ENCODE data around the gene DCLRE1B. TPM values are rescaled to one million over a fixed set of nuclear protein-coding genes. Genes with fewer than 3 reads are reported as not detected.

DCLRE1B gene
- total RNA-seq, 1 donor from 2014 or later, result 2.6 TPM

DNA sequence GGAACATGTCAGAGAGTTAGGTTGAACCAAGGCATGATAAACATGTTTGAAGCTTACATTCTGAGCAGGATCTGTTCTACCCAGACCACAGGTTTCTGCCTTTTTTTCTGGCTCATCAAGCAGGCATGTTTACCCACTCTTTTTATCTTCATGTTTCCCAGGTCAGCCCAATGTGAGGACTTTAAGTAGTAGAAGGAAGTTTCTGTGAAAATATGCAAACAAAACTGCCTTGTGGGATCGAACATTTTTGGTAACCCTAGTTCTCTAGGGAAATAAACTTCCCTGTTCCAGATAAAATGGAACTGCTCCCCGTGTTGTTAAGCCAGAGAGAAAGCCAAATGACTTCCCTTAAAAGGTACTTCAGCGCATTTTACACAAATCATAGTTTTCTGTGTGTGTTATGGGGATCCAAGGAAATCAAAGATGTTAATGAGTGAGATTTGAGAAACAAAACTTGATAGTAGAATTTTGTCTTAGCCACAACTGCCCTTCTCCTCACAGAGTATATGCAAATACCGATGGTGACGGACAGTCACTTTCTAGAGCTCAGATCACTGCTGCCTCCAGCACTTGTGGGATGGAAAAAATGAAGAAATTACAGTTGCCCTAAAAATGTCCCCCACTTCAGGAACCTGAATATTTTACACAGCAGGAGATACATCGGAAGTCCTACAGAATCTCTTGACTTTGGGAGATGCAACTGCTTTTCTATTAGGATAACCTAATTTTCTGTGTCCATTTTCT is 23.2 kb downstream of the DCLRE1B start:
- DNase-seq, result peak; percentile 66

DNA sequence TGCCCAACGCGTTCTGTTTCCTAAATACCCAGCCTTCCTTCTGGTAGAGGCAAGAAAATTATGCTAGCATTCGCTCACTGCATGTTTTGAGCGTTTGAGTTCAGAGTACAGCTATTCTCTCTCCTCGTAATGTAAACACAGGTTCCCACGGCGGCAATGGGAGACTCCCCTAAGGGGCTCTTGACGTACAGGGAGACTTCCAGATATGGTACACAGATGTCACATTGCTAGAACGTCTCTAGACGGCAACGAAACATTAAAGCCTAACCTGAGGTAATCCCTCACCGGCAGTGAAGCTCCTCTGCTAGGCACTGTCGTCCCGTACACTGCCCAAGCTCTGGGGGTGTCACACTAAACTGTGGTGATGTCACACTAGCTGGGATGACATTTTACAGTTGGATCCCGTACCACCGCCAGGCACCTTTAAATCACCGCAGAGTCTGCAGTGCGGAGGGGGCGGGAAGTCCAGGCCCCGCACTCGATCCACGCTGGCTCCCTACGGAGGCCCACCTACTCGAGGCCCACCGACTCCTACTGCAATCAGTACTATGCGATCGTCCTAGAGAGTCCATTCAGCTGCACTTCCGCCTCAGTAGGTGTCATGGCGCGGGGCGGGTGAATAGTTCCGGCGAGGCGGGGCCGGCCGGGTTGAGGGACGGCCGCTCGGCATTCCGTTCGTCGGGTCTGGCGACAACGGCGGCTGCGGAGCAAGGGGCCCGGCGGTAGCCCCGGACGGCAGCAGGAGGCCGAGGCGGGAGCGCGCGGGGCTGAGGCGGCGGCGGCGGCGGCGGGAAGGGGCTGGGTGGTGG is 24.0 kb downstream of the DCLRE1B start, which contains the start of gene HIPK1:
Gene HIPK1 (plus strand): TSS at position 384 of the 809 bp plus-strand sequence.
- DNase-seq, result peak; percentile 92

DNA sequence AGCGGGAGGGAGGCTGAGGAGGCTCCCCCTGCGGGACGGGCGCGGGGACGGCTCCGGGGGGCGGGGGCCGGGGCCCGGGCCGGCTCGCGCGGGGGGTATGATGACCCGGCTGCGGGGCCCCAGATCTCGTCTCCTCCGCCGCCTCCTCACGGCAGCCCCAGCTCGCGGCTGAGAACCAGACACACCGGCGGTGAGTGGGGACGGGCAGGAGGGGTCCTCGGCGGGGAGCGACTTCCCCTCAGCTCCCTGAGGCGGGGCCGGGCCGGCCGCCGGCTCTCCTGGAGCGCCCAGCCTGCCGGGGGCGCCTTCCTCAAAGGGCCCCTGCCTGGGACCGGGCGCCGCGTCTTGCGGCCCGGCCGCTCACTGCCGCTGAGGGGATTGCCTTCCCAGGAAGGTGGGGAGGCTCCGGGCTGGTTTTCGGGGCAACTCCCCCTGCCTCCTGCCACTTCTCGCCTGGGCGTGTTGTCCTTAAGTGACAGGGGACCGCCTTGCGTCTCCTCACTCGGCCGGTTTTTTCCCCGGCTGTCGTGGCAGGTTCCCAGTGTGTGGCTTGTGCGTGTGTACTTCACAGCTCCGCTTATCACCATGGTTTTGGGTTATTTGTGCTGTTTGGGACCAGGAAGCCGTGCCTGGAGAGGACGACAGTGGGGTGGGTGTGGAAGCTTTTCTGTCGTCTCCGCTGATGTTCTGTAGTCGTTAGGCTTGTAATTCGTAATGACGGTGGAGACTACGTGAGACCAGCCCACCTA is 24.8 kb downstream of the DCLRE1B start:
- peak; percentile 22 for DNase-seq

DNA sequence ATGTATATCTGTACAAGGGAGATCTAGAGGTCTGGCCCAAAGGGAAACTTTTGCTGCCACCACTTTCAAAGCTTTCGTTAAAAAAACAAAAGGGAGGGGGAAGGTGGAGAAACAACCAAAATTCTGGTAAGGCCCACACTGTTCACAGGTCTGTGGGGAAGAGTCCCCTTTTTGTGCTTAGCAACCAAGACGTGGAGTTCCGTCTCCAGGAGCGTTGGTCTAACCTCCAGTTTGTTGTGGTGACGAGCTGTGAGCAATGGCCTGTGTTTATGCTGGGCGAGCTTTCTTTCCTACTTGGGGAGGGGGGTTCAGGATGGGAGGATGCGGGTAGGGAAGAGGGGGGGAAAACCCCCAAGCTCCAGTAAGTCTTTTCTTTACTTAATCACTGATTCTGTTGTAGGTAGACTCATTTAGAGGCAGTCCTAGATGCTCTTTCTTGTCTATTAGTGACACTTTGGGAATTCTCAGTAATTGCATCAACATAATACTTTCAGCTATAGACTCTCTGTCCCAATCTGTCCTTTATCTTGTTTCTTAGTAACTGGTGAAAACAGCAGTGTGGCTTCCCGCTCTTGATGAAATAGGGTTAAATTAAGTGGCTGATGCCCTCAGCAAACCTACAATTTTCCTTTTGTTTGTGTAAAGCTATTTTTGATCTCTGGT is 25.5 kb downstream of the DCLRE1B start:
- DNase-seq, result no peak

DNA sequence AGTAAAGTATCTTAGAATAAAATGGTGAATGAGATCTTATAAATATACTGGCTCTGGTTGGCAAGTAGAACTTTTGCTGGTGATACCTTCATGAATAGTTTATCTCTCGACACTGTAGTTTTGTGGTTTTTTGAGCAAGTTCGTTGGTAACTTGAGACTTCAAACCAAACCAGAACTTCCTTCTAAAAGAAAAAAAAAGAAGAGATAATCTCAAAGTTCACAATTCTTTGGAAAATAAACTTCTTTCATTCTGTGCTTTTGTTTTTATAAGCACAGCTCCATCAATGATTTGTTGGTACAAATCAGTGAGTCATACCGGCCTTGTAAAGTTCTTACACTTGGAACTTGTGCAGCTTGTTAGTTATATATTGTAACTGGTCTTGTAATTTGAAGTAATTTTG is 26.3 kb downstream of the DCLRE1B start:
- DNase-seq, result no peak

DNA sequence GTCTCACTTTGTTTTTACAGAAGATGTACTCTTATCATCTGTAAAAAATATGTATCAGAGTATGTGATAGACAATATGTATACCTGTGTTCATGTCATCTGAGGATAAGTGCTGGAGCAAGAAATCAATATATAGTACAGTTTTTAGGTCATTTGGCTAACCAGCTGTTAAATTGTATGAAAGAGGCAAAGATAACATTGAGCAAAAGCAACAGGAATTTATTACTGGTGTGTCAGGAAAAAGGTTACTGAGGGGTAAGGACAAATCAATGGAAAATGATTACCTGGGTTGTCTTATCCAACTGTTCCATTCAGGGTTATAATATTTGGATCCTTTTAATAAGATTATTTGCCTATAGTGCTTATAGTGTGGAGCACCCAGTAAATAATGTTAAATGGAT is 28.9 kb downstream of the DCLRE1B start:
- DNase-seq, result no peak

DNA sequence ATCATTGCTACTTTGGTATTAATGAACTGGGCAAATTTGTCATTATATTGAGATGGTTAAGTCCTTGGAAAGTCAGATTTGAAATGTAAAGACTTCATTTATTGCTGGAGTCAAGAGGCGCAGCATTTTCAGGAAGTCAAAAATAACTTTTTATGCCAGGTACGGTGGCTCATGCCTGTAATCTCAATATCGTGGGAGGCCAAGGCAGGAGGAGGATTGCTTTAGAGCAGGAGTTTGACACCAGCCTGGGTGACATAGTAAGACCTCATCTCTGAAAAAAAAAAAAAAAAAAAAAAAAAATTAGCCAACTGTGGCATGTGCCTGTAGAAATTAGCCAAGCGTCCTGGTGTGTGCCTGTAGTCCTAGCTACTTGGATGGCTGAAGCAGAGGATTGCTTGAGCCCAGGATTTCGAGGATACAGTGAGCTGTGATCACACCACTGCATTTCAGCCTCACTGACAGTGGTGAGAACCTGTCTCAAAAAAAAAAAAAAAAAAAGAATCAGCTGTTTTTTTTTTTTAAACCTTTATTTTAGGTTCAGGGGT is 29.5 kb downstream of the DCLRE1B start:
- DNase-seq, result no peak

DNA sequence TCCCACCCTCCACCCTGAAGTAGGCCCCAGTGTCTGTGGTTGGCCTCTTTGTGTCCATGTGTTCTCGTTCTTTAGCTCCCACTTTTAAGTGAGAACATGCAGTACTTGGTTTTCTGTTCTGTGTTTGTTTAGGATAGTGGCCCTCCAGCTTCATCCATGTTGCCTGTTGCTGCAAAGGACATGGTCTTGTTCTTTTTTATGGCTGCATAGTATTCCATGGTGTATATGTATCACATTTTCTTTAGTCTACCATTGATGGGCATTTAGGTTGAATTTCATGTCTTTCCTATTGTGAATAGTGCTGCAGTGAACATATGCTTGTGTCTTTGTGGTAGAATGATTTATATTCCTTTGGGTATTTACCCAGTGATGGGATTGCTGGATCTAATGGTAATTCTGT is 30.1 kb downstream of the DCLRE1B start:
- no peak for DNase-seq

DNA sequence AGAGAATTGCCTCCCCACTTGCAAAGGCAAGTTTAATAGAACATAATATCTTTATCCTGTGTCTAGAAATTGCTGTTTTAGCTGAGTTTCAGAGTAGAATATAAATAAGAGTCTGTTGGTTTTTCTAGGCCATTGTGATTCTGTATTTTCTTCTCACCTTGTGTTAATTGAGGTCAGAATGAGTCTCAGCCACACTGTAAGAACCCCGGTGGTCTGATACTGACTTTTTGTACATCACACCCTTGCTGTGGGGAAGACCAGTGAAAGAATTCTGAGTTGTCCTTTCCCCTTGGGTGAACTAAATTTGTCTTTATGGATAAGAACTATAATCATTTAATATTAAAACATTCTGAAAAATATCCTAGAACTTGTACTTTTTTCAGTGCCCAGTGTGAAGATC is 30.8 kb downstream of the DCLRE1B start:
- no peak for DNase-seq

DNA sequence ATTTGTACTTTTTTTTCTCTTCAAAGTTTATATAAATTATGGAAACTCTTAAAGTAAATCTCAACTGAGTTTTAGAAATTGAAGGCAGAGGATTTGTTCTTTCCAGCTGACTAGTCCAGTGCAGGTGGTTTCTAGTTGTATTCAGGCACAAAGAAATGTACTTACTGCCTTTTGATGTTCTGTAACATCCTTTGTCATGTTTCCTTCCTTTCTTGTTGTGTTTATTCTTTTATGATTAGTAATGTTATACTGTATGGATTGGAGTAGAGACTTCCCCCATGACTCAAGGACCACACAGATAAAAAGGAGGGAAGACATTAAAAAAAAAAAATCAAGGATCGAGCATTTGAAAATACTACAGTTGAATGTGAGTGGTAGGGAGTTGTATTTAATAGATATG is 32.0 kb downstream of the DCLRE1B start:
- DNase-seq, result no peak

DNA sequence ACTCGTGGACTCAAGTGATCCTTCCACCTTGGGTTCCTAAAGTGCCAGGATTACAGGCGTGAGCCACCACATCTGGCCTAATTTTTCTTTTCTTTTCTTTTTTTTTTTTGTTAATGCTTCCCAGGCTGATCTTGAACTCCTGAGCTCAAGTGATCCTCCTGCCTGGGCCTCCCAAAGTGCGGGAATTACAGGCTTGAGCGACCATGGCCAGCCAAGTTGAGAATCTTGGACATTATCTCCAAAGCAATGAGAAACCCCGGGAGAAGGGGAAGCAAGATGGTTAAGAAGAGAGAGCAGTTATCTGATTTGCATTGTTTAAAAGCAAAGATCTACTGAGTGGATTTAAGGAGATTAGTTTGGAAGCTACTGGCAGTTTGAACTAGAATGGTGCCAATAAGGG is 33.1 kb downstream of the DCLRE1B start:
- DNase-seq, result no peak

DNA sequence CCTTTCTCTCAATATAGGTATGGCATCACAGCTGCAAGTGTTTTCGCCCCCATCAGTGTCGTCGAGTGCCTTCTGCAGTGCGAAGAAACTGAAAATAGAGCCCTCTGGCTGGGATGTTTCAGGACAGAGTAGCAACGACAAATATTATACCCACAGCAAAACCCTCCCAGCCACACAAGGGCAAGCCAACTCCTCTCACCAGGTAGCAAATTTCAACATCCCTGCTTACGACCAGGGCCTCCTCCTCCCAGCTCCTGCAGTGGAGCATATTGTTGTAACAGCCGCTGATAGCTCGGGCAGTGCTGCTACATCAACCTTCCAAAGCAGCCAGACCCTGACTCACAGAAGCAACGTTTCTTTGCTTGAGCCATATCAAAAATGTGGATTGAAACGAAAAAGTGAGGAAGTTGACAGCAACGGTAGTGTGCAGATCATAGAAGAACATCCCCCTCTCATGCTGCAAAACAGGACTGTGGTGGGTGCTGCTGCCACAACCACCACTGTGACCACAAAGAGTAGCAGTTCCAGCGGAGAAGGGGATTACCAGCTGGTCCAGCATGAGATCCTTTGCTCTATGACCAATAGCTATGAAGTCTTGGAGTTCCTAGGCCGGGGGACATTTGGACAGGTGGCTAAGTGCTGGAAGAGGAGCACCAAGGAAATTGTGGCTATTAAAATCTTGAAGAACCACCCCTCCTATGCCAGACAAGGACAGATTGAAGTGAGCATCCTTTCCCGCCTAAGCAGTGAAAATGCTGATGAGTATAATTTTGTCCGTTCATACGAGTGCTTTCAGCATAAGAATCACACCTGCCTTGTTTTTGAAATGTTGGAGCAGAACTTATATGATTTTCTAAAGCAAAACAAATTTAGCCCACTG is 35.5 kb downstream of the DCLRE1B start:
- DNase-seq, result no peak

DNA sequence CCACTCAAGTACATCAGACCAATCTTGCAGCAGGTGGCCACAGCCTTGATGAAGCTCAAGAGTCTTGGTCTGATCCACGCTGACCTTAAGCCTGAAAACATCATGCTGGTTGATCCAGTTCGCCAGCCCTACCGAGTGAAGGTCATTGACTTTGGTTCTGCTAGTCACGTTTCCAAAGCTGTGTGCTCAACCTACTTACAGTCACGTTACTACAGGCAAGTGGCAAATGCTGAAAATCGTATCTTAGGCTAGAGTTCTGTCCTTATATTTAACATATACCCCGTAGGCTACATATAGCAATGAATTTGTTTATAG is 36.1 kb downstream of the DCLRE1B start:
- DNase-seq, result no peak

DNA sequence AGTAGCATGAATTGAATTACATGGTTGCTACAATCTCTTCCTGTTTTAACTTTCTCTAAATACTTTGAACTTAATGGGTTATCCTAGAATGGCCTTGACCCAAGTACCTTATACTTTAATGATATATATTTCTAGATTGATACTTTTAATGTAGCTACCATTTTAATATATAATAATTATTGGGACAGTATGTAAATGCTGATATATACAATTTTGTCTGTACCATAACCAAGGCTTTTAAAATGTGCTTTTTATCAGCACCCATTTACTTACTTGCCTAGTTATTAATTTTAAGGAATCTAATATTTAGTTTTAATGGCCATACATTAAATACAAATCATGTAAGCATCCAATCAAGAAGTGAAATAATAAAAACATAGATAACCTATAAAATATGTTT is 37.4 kb downstream of the DCLRE1B start:
- DNase-seq, result no peak

DNA sequence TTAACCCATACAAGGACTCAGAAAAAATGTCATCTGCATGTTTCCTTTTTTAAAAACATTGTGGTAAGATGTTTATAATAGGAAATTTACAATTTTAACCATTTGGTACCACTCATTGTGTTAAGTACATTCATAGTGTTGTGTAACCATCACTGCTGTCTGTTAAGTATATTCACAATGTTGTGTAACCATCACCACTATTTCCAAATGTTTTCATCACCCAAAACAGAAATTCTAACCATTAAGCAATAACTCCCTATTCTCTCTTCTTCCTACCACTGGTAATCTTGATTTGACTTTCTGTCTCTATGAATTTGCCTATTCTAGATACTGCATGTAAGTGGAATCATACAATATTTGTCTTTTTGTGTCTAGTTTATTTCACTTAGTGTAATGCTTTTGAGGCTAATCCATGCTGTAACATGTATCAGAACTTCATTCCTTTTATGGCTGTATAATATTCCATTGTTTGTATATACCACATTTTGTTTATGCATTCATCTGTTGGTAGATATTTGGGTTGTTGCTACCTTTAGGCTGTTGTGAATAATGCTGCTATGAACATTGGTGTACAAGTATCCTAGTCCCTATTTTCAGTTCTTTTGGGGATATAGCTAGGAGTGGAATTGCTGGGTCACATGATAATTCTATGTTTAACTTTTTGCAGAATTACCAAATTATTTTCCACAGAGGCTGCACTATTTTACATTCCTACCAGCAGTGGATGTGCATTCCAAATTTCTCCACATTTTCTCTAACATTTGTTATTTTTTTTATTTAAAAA is 38.1 kb downstream of the DCLRE1B start:
- no peak for DNase-seq

DNA sequence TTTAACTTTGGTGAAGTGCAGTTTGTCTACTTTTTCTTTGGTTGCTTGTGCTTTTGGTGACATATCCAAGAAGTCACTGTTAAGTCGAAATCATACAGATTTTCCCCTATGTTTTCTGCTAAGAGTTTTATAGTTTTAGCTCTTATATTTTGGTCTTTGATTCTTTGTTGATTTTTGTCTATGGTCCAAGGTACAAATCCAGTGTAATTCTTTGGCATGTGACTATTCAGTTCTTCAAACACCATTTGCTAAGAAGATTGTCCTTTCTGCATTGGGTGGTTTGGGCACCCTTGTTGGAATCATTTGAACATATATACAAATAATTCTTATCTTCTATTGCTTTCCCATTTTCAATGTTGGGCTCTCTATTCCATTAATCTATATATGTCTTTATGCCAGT is 40.2 kb downstream of the DCLRE1B start:
- no peak for DNase-seq

DNA sequence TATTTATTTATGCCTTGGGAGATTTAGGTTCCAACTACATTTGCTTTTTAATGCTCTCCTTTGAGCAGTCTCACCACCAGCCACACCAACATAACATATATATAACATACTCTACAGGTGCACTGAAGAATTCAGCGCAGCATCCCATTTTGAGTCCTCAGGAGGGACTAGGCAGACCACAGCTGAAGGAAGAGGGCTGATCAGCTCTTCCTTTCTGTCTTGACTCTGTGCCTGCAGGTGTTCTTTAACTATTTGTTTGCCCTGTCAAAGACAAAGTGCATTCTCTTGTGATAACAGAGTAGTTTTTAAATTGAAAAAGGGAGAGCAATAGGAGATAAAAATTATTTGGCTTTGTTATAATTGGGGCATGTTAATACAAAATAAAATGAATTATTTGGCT is 41.0 kb downstream of the DCLRE1B start:
- no peak for DNase-seq

DNA sequence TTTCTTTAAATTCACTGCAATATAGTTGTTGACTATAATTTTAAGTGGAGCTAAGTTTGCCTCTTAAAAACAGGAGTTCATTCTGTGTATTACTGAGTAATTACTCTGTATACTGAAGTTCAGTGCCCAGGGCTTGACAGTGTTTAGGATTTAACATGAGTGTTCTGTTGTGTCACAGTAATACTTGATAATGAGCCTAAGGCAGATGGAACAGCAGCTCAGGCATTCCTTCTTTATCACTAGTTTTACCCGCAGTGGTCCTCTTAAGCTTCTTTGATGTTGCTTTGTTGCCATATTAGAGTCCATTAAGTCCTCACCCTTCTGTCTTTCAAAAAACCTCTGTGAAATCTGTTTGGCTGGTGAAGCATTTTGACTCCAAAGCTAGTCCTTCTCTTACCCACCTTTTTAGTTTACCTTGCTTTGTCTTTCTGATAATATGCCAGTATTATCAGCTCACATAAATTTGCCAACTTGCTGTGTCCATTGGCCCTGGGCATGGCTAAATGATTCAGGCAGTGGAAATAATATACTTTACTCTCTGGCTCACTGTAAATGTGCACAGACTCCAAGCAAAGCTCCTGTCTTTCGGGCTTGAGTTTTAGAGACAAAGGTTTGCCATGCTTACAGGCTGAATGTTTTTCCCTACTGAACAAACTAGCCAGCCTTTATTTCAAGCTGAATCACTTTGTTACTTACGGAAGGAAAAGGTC is 41.7 kb downstream of the DCLRE1B start:
- no peak for DNase-seq

DNA sequence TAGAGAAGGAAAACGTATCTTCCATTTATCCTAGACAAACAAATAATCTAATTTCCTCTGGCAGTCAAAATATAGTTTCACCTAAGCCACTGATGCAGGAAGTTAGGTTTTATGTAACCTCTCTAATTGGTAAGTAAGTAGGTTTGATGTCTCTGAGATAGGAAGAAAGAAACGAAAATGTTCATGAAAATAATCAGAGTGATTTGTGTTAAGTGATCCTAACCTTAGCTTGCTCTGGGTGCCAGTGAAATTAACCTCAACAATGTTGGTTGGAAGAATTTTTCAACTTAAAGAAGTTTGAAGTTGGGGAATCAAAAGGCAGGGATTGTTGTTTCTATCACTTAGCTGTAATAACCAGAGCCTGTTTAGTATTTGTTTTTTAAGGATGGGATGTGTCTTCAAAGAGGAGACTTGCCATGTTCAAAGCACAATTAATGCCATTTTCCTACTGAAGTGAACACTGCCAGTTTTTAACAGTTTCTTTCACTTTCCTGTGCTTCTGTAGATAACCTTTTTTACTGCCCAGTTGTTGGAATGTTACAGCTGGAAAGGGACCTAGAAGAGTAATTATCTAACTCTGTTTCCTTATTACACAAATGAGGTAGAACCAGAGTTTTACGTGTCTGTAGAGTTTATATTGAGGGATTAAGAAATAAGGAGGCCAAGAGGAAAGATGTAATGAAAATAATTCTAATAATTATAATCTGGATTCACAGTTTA is 42.4 kb downstream of the DCLRE1B start:
- DNase-seq, result no peak

Measured in skin of body (tissue), 2 donors.